Mesodermal cell (in vitro differentiated cells): ENCODE results near the gene WLS.
"Not testable (repeated sequence)": the region's sequence is repeated elsewhere in the genome, so short reads cannot be mapped to it uniquely, and the experiment has no call there.

Experiments used
- H3K27ac ChIP-seq: 2 replicates; pipeline ENCODE4 v1.7.0; 2013; ENCODE audit warnings: mild to moderate bottlenecking, low read depth, low read length, moderate library complexity; ENCODE audit not compliant: severe bottlenecking
- H3K36me3 ChIP-seq: 2 replicates; pipeline ENCODE4 v1.7.1; 2013; ENCODE audit warnings: mild to moderate bottlenecking, low read length, moderate library complexity; ENCODE audit not compliant: control insufficient read depth, insufficient read depth
- H3K4me1 ChIP-seq: one replicate; pipeline ENCODE4 v1.7.1; 2013; ENCODE audit warnings: mild to moderate bottlenecking, low read length; ENCODE audit not compliant: insufficient read depth, control insufficient read depth, poor library complexity, severe bottlenecking
- H3K4me3 ChIP-seq: 2 replicates; pipeline ENCODE4 v1.7.0; 2013; ENCODE audit warnings: low read length, control low read depth, mild to moderate bottlenecking; ENCODE audit not compliant: insufficient read depth, poor library complexity, severe bottlenecking; ENCODE audit errors: extremely low read depth
- H3K9me3 ChIP-seq: 2 replicates; pipeline ENCODE4 v1.7.1; 2013; ENCODE audit warnings: mild to moderate bottlenecking, low read length, moderate library complexity; ENCODE audit not compliant: control insufficient read depth
- WGBS, 2 experiments: methylation state at CpG; one replicate each; pipeline ENCODE4 v1.1.5; 2013; ENCODE audit warnings: missing lambda C conversion rate in 2 of 2; ENCODE audit not compliant: insufficient coverage in 2 of 2; 5-methylcytosine and 5-hydroxymethylcytosine counted together

The WLS gene

DNA sequence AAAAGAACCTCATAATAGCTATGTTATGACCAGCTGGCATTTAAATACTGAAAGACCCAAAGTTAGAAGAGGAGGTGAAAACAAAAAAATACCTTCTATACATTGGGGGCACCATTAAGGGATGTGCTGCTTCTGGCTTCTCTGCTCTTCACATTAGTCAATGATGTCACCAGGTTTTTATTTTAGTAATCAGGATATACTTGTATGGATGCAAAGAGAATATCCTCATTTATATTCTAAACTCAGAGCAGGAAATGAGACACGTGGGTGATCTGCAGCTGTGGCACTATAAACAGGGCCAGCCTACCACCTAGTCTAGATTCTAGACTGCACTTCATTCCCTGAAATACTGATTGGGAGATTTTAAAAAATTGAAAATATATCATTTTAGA lies 51.2 kb downstream of the WLS start:
- WGBS, 2 experiments = no CpG with 5 or more reads among the region's 1 CpG

DNA sequence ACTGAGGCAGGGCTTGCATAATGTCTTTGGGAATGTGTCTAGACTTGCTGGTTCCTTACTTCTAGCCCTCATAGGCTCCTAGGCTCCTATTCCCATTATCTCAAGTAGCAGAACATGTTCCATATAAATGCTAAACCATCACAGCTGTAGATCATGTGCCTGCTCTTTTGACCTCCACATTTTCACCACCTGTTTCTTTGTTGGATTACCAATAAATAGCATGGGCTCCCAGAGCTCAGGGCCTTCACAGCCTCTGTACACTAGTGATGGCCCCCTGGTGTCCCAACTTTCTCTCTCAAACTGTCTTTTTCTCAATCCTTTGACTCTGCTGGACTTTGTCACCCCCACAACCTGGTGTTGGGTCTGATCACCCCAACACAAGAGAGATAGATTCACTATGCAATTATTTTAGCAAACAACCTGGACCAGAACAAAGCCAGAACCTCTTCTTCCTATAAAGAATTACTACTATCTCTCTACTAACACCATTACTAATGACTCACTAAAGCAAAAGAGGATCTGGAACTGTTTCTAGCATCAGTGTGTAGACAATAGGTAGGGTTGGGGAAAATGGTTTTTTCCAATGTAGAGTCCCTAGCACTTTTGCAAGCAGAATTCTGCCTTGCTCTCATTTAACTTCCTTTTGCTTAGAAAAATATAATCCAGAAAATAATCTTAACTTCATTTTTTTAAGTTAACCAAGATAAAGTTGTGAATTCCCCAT lies 51.7 kb downstream of the WLS start:
- H3K36me3 ChIP-seq = peaks cover 58% of the 10 kb centered on the region

More for the DNA sequence above, 51.2 kb downstream of the WLS start:
- Histone ChIP-seq H3K27ac (no peak overlapping the region), H3K9me3 (no peaks in the 10 kb centered on the region), H3K4me3 (no peak overlapping the region), H3K4me1 (peaks cover 3% of the 10 kb centered on the region), H3K36me3 (peaks cover 62% of the 10 kb centered on the region)

DNA sequence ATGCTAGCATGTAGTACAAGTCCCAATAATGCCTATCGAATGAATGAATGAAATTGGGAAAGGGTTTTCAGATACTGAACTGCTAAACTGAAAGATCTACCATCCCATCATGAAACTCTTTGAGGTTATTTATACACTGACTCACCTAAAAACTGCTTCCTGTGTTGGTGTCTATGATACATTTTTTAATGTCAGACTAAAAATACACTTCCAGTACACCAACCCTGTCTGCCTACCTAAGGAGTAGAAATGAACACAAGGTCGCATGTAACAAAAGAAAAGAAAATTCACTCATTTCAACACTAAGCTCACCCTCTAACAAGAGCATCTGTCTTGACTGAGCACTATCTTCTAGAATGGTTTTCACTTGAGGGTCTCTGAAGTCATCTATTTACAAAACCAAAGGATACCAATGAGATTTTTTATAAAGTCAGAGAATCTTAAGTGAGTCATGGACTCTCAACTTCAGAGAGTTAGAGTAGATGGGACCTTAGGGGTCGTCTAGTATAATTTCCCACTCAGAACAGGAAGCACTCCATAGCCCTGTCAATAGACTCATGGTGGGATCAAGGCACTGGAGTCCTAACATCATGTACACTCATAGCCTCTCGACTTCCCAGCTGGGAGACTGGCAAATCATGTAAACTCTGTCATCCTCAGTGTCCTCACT lies 53.4 kb downstream of the WLS start:
- Histone ChIP-seq H3K36me3 (peaks cover 45% of the 10 kb centered on the region), H3K4me1 (peaks cover 23% of the 10 kb centered on the region), H3K9me3 (no peaks in the 10 kb centered on the region), H3K4me3 (no peak overlapping the region), H3K27ac (no peak overlapping the region)
- WGBS, 2 experiments = 77 to 90% methylated on average over 2 of the region's 4 CpGs

More for the DNA sequence above, 51.7 kb downstream of the WLS start:
- H3K27ac ChIP-seq = no peak overlapping the region
- no peak overlapping the region for H3K4me3 ChIP-seq
- H3K9me3 ChIP-seq = no peaks in the 10 kb centered on the region
- H3K4me1 ChIP-seq = peaks cover 7% of the 10 kb centered on the region

DNA sequence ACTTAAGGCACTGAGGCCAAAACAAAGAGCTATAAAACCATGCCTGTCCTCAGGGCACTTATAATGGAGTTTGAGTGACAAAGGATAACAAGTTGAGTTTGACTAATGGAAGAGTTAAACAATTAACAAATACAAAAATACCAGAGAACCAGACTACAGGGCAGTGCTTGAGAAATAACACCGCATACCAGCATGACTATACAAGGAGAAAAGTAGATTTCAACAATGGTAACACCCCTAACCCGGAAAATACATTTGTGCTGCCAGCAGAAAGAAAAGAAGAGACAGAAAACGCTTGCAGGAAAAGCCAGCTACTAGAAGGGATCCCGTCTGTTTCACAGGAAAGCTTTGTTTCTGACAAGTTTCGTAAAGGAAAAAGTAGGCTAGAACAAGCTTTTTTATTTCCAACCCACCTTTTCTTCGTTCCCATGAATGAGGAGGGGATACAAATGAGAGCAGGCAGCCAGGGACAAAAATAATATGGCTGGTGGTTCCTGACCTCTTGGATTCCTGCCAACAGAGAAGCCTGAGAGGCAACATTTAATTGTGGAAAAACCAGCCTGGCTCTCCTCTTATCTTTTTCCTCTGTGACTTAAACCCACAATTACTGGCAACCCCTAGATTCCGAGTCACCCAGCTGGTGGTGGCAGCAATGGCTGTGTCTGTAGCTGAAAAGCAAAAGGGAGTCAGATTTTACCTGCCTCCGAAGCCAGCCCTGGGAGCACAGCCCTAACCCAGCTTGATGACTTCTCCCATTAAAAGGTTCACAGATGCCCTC lies 56.5 kb downstream of the WLS start:
- Histone ChIP-seq H3K4me1 (peaks cover 27% of the 10 kb centered on the region), H3K4me3 (no peak overlapping the region), H3K9me3 (no peaks in the 10 kb centered on the region), H3K36me3 (peaks cover 26% of the 10 kb centered on the region), H3K27ac (peak overlapping the region; percentile 54)
- 73 to 91% methylated on average over 5 to 6 of the region's 8 CpGs for WGBS, 2 experiments

DNA sequence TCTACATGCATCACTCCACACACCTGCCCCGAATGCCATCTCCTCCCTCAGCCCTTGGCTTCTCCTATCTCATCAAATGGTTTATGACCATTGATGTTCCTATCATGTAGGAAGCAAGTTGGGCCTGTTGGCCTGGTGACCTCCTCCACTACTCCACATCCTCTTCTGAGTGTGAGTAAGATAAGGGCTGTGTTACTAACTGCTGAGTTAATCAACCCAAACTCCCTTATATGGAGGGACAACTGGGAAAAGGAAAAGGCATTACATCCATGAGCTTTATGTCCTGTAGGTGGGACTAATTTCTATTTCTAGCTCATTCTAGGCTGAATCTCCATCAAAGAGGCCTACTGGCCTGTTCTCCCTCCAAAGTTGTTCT lies 57.6 kb downstream of the WLS start:
- Histone ChIP-seq H3K9me3 (no peaks in the 10 kb centered on the region), H3K27ac (peak overlapping the region; percentile 11), H3K4me3 (no peak overlapping the region), H3K4me1 (peaks cover 27% of the 10 kb centered on the region), H3K36me3 (peaks cover 17% of the 10 kb centered on the region)
- WGBS, 2 experiments = no CpG with 5 or more reads among the region's 1 CpG

DNA sequence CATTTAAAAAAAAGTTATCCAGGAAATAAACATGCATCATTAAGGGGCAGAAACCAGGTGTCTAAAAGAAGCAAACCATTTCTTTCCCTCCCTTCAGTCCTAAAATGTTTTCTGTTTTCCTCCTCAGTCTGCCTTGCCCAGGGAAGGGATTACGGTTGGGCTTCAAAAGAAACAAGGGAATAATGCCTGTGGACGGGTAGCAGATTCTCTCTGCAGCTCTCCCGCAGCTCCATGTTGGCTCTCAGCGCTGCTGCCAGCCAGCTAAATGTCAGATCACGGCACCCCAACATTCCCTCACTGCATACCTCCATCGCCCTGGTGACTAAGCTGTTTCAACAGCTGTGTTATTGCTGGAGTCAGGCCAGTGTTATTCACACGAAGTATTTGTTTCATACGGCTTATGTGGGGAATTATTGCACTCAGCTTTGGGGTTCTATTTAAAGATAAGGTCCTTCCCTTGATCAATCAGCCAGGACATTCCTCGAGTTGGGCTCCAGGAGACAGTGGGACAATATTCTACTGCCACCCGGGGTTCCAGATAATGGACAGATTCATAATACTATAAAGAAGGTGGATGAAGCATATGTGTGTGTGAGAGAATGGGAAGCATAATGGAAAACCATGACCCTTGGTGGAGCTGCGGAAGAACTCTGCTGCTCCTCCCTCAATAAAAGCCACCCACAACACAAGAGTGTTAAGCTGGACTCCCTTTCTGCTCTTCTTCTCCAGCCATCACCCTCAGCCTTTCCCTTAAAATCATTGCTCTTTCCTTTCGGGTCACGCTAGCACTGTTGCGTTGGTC lies 58.2 kb downstream of the WLS start:
- H3K9me3 ChIP-seq = no peaks in the 10 kb centered on the region
- 76 to 89% methylated on average over 6 to 9 of the region's 14 CpGs for WGBS, 2 experiments
- peaks cover 27% of the 10 kb centered on the region for H3K4me1 ChIP-seq
- H3K4me3 ChIP-seq = no peak overlapping the region
- H3K36me3 ChIP-seq = peaks cover 11% of the 10 kb centered on the region
- H3K27ac ChIP-seq = peak overlapping the region; percentile 11

DNA sequence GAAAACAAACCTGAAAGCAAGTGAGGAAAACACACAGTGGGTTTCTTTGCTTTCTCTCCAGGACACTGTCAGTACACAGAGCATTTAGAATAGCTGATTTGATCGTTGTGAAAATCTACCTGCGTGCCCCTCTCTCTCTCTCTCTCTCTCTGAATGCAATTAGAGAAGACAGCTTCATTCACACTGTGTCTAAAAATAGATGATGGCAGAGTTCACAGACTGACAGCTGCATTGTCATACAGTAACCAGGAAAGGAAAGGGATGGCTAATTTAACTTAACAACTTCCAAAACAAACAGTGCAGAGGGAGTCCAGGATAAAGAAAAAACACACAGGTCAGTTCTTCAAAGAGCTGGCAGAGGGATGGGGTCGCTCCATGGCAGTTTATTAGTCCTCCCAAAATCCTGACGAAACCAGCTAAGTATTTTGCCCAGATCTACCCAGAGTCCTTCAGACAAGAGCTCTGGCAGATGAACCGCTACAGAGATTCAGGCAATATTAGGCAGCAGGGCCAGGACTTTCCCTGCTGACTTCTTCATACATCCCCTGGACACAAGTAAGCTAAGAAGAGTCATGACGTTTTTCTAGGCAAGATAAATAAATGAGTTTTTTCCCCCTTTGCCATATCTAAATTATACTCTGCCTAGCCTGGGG lies 58.9 kb downstream of the WLS start:
- Histone ChIP-seq H3K4me3 (no peak overlapping the region), H3K27ac (peak overlapping the region; percentile 11)
- WGBS, 2 experiments = 70 to 73% methylated on average over 2 to 4 of the region's 6 CpGs

DNA sequence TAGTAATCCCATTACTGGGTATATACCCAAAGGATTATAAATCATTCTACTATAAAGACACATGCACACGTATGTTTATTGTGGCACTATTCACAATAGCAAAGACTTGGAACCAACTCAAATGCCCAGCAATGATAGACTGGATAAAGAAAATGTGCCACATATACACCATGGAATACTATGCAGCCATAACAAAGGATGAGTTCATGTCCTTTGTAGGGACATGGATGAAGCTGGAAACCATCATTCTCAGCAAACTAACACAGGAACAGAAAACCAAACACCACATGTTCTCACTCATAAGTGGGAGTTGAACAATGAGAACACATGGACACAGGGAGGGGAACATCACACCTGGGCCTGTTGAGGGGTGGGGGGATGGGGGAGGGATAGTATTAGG lies 60.5 kb downstream of the WLS start:
- Histone ChIP-seq H3K4me1 (peaks cover 32% of the 10 kb centered on the region), H3K36me3 (peaks cover 24% of the 10 kb centered on the region)
- not testable (repeated sequence) for H3K27ac ChIP-seq, H3K4me3 ChIP-seq, H3K9me3 ChIP-seq
- no CpG with 5 or more reads among the region's 1 CpG for WGBS, 2 experiments

More for the DNA sequence above, 58.9 kb downstream of the WLS start:
- peaks cover 13% of the 10 kb centered on the region for H3K36me3 ChIP-seq
- no peaks in the 10 kb centered on the region for H3K9me3 ChIP-seq
- peaks cover 27% of the 10 kb centered on the region for H3K4me1 ChIP-seq

DNA sequence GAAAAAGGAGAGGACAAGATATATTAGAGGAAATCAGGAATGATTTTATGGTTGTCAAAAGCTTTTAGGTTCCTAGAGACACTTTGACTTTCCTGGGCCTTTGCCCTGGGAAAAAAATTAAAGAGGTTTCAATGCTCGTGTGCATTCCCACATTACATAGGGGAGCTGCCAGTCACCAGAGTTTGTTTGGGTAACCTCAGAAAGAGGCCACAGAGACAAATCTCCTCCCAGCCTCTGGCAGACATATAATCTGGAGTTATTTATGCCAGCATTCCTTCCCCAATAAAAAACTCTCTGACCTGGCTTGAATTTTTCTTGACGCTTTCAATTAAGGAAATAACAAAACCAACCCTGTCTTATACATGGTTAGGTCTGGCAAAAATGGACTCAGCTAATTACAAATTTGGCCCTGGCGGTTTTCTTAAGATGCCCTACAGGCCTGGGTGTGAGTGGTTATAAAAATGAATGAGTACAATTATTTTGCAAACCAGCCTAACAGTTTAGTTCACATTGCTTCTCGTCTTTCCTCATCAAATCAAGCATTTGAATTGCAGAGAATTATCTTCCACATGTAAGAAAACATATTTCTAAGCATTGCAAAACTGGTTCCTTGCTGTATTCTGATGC lies 63.7 kb downstream of the WLS start:
- H3K9me3 ChIP-seq = no peaks in the 10 kb centered on the region
- H3K4me3 ChIP-seq = no peak overlapping the region
- H3K27ac ChIP-seq = no peak overlapping the region
- H3K36me3 ChIP-seq = peaks cover 47% of the 10 kb centered on the region
- peaks cover 6% of the 10 kb centered on the region for H3K4me1 ChIP-seq
- 60 to 100% methylated on average over 1 of the region's 4 CpGs for WGBS, 2 experiments
